Ascending aorta (tissue), 2 donors: ENCODE measurements around the gene MED10. TPM values are rescaled to one million over a fixed set of nuclear protein-coding genes. Genes with fewer than 3 reads are reported as not detected.

Source experiments
- DNase-seq, 2 donors: peaks; one replicate each; pipeline ENCODE4 v3.0.0-alpha.2; 2019; ENCODE audit warnings: low spot score in 2 of 2
- H3K27ac ChIP-seq, 2 donors: fragments of 200-600 bp; sonication (generic); one replicate each; pipeline ENCODE4 v1.5.1; 2016 to 2017; ENCODE audit warnings: mild to moderate bottlenecking in 1 of 2
- H3K27me3 ChIP-seq: fragments of 200-600 bp; sonication (generic); one replicate; pipeline ENCODE4 v1.5.1; 2017
- H3K36me3 ChIP-seq, 2 donors: fragments of 200-600 bp; sonication (generic); one replicate each; pipeline ENCODE4 v1.5.1; 2016
- H3K4me1 ChIP-seq, 2 donors: fragments of 200-600 bp; sonication (generic); one replicate each; pipeline ENCODE4 v1.5.1; 2016 to 2017; ENCODE audit warnings: mild to moderate bottlenecking in 1 of 2
- H3K4me3 ChIP-seq, 2 donors: fragments of 200-600 bp; sonication (generic); one replicate each; pipeline ENCODE4 v1.5.1; 2016 to 2017; ENCODE audit warnings: mild to moderate bottlenecking in 1 of 2
- H3K9me3 ChIP-seq, 2 donors: fragments of 200-600 bp; sonication (generic); one replicate each; pipeline ENCODE4 v1.5.1; 2016
- CTCF ChIP-seq, 3 experiments: fragments of 200-600 bp in 2 of 3; fragments of 450-650 bp in 1 of 3; sonication (generic) in 2 of 3; IDR thresholded peaks; one replicate each; pipeline ENCODE4 v1.5.1; 2016 to 2019; ENCODE audit warnings: antibody characterized with exemption in 3 of 3, mild to moderate bottlenecking in 1 of 3, moderate library complexity in 1 of 3
- intact Hi-C: fragments of 100-400 bp; cut with DNase I; formaldehyde crosslinking; loops from one replicate; pipeline ENCODE4 v1.15.1; 2023
- total RNA-seq: library from RNA; depleted of rRNA; stranded (reverse); fragments of >200 nt; gene quantifications from one replicate; pipeline ENCODE4 v1.1.0, GENCODE V29; 2016

Gene MED10
- total RNA-seq, 1 donor from 2014 or later, result 2.9 TPM

GRCh38 chr5:6356578-6357164, 21.7 kb downstream of the MED10 start:
- Histone ChIP-seq H3K4me1 (no peaks in the 10 kb centered on the region), H3K27ac (no peak overlapping the region), H3K9me3 (no peaks in the 10 kb centered on the region), H3K27me3 (no peaks in the 10 kb centered on the region), H3K36me3 (peaks cover 0 to 19% of the 10 kb centered on the region in 2 donors), H3K4me3 (no peak overlapping the region)
- no peak for TF ChIP-seq CTCF (IDR thresholded peaks at IDR 0.05)
- intact Hi-C loops, result no loop called here
- DNase-seq, result no peak

- Histone ChIP-seq H3K4me1 (no peaks in the 10 kb centered on the region), H3K36me3 (peaks cover 0 to 18% of the 10 kb centered on the region in 2 donors), H3K9me3 (no peaks in the 10 kb centered on the region), H3K27ac (no peak overlapping the region), H3K27me3 (no peaks in the 10 kb centered on the region), H3K4me3 (no peak overlapping the region)
- intact Hi-C loops, result no loop called here
- DNase-seq, result no peak
- no peak for TF ChIP-seq CTCF (IDR thresholded peaks at IDR 0.05)
Observed at GRCh38 chr5:6355294-6355693, 23.1 kb downstream of the MED10 start.

GRCh38 chr5:6354848-6355247, 23.5 kb downstream of the MED10 start:
- H3K4me1 ChIP-seq, result no peaks in the 10 kb centered on the region
- H3K27ac ChIP-seq, result no peak overlapping the region
- DNase-seq, result no peak
- no peak for TF ChIP-seq CTCF (IDR thresholded peaks at IDR 0.05)
- H3K9me3 ChIP-seq, result no peaks in the 10 kb centered on the region
- no peak overlapping the region for H3K4me3 ChIP-seq
- intact Hi-C loops, result no loop called here
- peaks cover 0 to 14% of the 10 kb centered on the region in 2 donors for H3K36me3 ChIP-seq
- H3K27me3 ChIP-seq, result no peaks in the 10 kb centered on the region

GRCh38 chr5:6353602-6354302, 24.6 kb downstream of the MED10 start:
- no peak overlapping the region for H3K4me3 ChIP-seq
- TF ChIP-seq CTCF (IDR thresholded peaks at IDR 0.05), result no peak
- intact Hi-C loops, result no loop called here

GRCh38 chr5:6350277-6351090, 27.9 kb downstream of the MED10 start:
- TF ChIP-seq CTCF (IDR thresholded peaks at IDR 0.05), result no peak
- H3K27ac ChIP-seq, result no peak overlapping the region
- no peaks in the 10 kb centered on the region for H3K36me3 ChIP-seq
- H3K9me3 ChIP-seq, result no peaks in the 10 kb centered on the region
- H3K27me3 ChIP-seq, result no peaks in the 10 kb centered on the region
- intact Hi-C loops, result no loop called here
- no peak overlapping the region for H3K4me3 ChIP-seq
- no peak for DNase-seq
- no peaks in the 10 kb centered on the region for H3K4me1 ChIP-seq

More at GRCh38 chr5:6353602-6354302, 24.6 kb downstream of the MED10 start:
- Histone ChIP-seq H3K36me3 (peaks cover 0 to 11% of the 10 kb centered on the region in 2 donors), H3K9me3 (no peaks in the 10 kb centered on the region), H3K27me3 (no peaks in the 10 kb centered on the region), H3K4me1 (no peaks in the 10 kb centered on the region), H3K27ac (no peak overlapping the region)
- DNase-seq, result no peak
